DND-41 (cell line): ENCODE measurements around the gene IGLL5.
A peak's percentile ranks its signal among the peaks of the same experiment; 100 is the strongest.

Experiments used
- ATAC-seq: fragments of 200-7000 bp; cut with Tn5 transposase; 3 replicates; pipeline ENCODE4 v1.9.1; 2021; ENCODE audit warnings: low read depth; ENCODE audit not compliant: insufficient read depth
- DNase-seq: peaks from one replicate; pipeline ENCODE4 v3.0.0-alpha.2; 2020
- H2AFZ ChIP-seq: 2 replicates; pipeline ENCODE4 v1.6.0; 2012; ENCODE audit warnings: low read depth, low read length
- H3K27ac ChIP-seq: 2 replicates; pipeline ENCODE4 v1.5.1; 2012; ENCODE audit warnings: low read length, inconsistent platforms
- H3K27me3 ChIP-seq: fragments of 200-600 bp; sonication (generic); 2 replicates; pipeline ENCODE4 v1.6.0; 2012; ENCODE audit warnings: low read length, mild to moderate bottlenecking, inconsistent platforms; ENCODE audit not compliant: insufficient read depth, poor library complexity
- H3K36me3 ChIP-seq: 2 replicates; pipeline ENCODE4 v1.5.1; 2012; ENCODE audit warnings: low read length, inconsistent platforms; ENCODE audit not compliant: insufficient read depth
- H3K4me1 ChIP-seq: 2 replicates; pipeline ENCODE4 v1.5.1; 2012; ENCODE audit warnings: mild to moderate bottlenecking, low read length; ENCODE audit not compliant: insufficient read depth
- H3K4me2 ChIP-seq: 2 replicates; pipeline ENCODE4 v1.6.0; 2012; ENCODE audit warnings: mild to moderate bottlenecking, moderate library complexity, low read length, inconsistent platforms; ENCODE audit not compliant: insufficient read depth
- H3K4me3 ChIP-seq, 2 experiments: fragments of 200-600 bp in 1 of 2; shearing (Covaris generic) in 1 of 2; 2 replicates each; pipeline ENCODE4 v1.5.1; 2012 to 2016; ENCODE audit warnings: inconsistent platforms in 2 of 2, low read length in 2 of 2, mild to moderate bottlenecking in 2 of 2, low read depth in 1 of 2, moderate library complexity in 1 of 2
- H3K79me2 ChIP-seq: 2 replicates; pipeline ENCODE4 v1.6.0; 2012; ENCODE audit warnings: low read length, inconsistent platforms; ENCODE audit not compliant: insufficient read depth
- H3K9ac ChIP-seq: 2 replicates; pipeline ENCODE4 v1.6.0; 2012; ENCODE audit warnings: low read depth, mild to moderate bottlenecking, inconsistent platforms, low read length, moderate library complexity
- H3K9me3 ChIP-seq: 2 replicates; pipeline ENCODE4 v1.5.1; 2012; ENCODE audit warnings: low read length, moderate library complexity, mild to moderate bottlenecking, inconsistent platforms; ENCODE audit not compliant: insufficient read depth, severe bottlenecking
- H4K20me1 ChIP-seq: 2 replicates; pipeline ENCODE4 v1.6.0; 2012; ENCODE audit warnings: low read length; ENCODE audit not compliant: insufficient read depth
- EZH2 ChIP-seq: IDR thresholded peaks from 3 replicates; pipeline ENCODE4 v1.6.1; 2012; ENCODE audit warnings: borderline replicate concordance, low read depth, mild to moderate bottlenecking, moderate library complexity, low read length, inconsistent platforms; ENCODE audit not compliant: severe bottlenecking
- TF ChIP-seq, protein P1 (sequence below): IDR thresholded peaks from 2 replicates; pipeline ENCODE4 v1.5.1; 2012; ENCODE audit warnings: borderline replicate concordance, low read length, moderate library complexity, mild to moderate bottlenecking; ENCODE audit not compliant: poor library complexity, severe bottlenecking; ENCODE audit errors: extremely low read depth

Gene IGLL5

GRCh38 chr22:22935546-22936157 lies 48.0 kb downstream of the IGLL5 start:
- H3K27me3 ChIP-seq = no peaks in the 10 kb centered on the region
- H3K9ac ChIP-seq = no peak overlapping the region
- H3K4me2 ChIP-seq = no peak overlapping the region
- H3K79me2 ChIP-seq = no peaks in the 10 kb centered on the region
- ATAC-seq (no peak), DNase-seq (no peak)
- H3K9me3 ChIP-seq = no peaks in the 10 kb centered on the region
- H3K4me3 ChIP-seq = no peak overlapping the region
- H3K27ac ChIP-seq = peak overlapping the region; percentile 43
- H2AFZ ChIP-seq = no peak overlapping the region
- H4K20me1 ChIP-seq = no peaks in the 10 kb centered on the region
- H3K4me1 ChIP-seq = peaks cover 11% of the 10 kb centered on the region
- H3K36me3 ChIP-seq = no peaks in the 10 kb centered on the region
- TF ChIP-seq EZH2 = no peak
- TF ChIP-seq, protein P1, sequence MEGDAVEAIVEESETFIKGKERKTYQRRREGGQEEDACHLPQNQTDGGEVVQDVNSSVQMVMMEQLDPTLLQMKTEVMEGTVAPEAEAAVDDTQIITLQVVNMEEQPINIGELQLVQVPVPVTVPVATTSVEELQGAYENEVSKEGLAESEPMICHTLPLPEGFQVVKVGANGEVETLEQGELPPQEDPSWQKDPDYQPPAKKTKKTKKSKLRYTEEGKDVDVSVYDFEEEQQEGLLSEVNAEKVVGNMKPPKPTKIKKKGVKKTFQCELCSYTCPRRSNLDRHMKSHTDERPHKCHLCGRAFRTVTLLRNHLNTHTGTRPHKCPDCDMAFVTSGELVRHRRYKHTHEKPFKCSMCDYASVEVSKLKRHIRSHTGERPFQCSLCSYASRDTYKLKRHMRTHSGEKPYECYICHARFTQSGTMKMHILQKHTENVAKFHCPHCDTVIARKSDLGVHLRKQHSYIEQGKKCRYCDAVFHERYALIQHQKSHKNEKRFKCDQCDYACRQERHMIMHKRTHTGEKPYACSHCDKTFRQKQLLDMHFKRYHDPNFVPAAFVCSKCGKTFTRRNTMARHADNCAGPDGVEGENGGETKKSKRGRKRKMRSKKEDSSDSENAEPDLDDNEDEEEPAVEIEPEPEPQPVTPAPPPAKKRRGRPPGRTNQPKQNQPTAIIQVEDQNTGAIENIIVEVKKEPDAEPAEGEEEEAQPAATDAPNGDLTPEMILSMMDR = peak; percentile 12

GRCh38 chr22:22936180-22936914 lies 48.7 kb downstream of the IGLL5 start:
- no peaks in the 10 kb centered on the region for H3K79me2 ChIP-seq
- H3K4me1 ChIP-seq = peaks cover 13% of the 10 kb centered on the region
- no peaks in the 10 kb centered on the region for H3K27me3 ChIP-seq
- no peak overlapping the region for H3K4me3 ChIP-seq
- peak overlapping the region; percentile 25; the same call in 1 of the 2 replicates for H3K27ac ChIP-seq
- no peak for ATAC-seq
- no peak overlapping the region for H2AFZ ChIP-seq
- H3K4me2 ChIP-seq = no peak overlapping the region
- no peaks in the 10 kb centered on the region for H4K20me1 ChIP-seq
- no peaks in the 10 kb centered on the region for H3K36me3 ChIP-seq
- H3K9ac ChIP-seq = no peak overlapping the region
- DNase-seq = no peak
- TF ChIP-seq, protein P1 = no peak
- no peak for TF ChIP-seq EZH2
- H3K9me3 ChIP-seq = no peaks in the 10 kb centered on the region

DNA sequence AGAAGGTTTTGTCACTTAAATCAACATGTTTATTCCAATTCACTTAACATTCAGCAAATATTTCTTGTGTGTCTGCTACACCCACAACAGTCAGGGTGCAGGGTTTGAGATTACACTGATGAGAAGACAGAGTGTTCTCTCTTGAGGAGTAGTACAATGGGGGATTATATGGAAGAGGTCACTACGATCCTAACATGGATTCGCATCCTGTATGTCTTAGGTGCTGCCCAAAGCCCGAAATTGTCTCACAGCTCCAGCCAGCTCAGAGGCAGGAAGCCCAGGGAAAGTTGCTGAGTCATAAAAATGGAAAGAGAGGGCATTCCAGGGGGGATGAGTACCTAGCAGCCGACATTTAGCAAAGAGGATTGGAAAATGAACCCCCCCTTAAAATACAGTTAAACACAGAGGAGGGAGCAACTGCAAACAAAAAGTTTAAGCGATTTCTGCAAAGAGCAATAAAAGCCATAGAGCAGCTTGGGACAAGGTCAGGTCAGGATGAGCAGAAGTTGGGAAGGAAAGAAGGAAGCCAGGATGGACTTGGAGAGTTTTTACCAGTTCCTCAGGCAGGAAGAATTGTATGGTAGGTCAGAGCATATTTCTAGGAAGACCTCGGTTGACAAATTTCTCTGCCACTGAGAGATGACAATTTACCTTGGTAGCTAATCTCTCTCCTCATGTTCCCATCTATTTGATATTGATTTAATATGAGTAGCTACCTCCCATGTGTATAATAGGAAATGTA lies 49.5 kb downstream of the IGLL5 start:
- no peaks in the 10 kb centered on the region for H4K20me1 ChIP-seq
- H3K27me3 ChIP-seq = no peaks in the 10 kb centered on the region
- H3K4me3 ChIP-seq = no peak overlapping the region
- H3K9me3 ChIP-seq = no peaks in the 10 kb centered on the region
- no peak overlapping the region for H3K9ac ChIP-seq
- H3K79me2 ChIP-seq = no peaks in the 10 kb centered on the region
- H2AFZ ChIP-seq = no peak overlapping the region
- ATAC-seq (no peak), DNase-seq (no peak)
- no peaks in the 10 kb centered on the region for H3K36me3 ChIP-seq
- no peak overlapping the region for H3K4me2 ChIP-seq
- H3K27ac ChIP-seq = no peak overlapping the region
- peaks cover 20% of the 10 kb centered on the region for H3K4me1 ChIP-seq
- TF ChIP-seq EZH2 = no peak
- TF ChIP-seq, protein P1 = no peak
